Activated CD8-positive, alpha-beta memory T cell treated with anti-CD3 and anti-CD28 coated beads for 4 hours (primary cell): ENCODE data around the gene UBE2QL1.
"Not testable (repeated sequence)": the region's sequence is repeated elsewhere in the genome, so short reads cannot be mapped to it uniquely, and the experiment has no call there.

ENCODE experiments used
- DNase-seq, 2 donors: peaks; one replicate each; pipeline ENCODE4 v3.0.0-alpha.2; 2020; ENCODE audit warnings: low read depth in 2 of 2

Gene UBE2QL1

DNA sequence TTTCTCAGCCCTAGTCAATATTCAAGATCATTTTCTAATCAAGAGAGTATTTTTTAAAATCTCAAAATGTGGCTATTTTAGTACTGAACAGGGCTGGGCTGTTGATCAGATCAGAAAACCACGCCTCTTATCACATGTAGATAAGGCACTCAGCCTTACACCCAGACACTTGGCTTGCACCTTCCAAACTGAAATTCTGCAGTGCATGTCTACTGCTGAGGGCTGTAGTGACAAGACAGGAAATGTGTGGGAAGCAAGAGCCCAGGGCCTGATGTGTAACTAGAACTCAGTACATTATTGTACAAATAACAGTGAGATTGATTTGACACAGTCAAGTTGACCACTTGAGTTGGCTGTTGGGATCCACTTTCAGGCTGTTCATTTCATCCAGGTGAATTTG is 48.6 kb downstream of the UBE2QL1 start:
- DNase-seq: no peak

DNA sequence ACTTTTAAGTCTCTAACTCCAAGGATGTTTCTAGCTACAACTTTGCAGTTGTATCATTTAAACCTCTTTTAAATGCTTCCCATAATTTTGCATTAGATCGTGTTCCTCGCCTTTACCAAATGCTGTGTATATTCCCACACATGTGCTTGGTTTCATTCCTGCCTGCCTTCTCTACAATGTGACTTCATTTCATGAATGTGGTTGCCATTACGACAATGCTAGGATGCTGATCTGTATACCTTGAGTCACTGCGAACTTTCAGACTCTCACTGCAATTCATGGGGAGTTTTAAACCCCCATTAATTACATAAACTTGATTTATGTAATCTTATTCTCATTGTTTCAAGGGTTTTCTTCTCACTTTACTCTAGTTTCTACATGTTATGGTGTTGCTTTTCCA is 50.3 kb downstream of the UBE2QL1 start:
- DNase-seq: no peak

DNA sequence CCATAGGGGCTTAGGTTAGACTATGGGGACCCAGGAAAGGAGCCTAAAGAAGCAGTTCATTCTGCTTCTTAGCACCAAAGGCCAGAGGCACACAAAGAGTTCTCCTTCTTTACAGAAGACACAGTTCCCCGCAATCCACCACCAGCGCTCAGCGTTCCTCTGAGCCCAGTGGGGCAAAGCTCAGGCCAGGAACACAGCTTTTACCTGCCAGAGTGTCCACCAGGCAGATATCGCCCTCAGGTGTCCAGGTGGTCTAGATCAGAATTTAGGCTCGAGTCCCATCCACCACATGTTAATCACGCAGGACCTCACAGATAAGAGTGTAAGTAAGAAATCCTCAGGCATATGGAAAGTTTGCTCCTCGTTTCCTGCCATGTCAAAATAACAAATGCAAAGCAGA is 53.0 kb downstream of the UBE2QL1 start:
- no peak for DNase-seq

DNA sequence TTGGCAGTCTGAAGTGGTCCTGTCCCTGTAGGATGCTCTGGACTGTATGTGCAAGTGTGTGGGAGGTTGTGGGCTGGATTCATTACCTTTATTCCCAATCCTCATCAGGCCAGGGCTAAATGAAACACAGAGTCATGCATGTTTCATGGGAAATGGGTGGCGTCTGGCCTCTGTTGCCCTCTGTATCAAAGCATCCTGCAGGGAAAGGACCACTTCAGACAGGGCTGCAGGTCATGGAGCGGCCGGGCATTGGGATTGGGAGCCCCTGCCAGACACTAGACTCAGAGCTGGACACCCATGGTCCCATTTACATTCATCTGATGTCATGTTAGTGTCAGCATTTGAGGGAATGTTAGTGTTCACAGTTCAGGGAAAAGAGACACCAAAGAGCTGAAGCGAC is 53.8 kb downstream of the UBE2QL1 start:
- no peak for DNase-seq

DNA sequence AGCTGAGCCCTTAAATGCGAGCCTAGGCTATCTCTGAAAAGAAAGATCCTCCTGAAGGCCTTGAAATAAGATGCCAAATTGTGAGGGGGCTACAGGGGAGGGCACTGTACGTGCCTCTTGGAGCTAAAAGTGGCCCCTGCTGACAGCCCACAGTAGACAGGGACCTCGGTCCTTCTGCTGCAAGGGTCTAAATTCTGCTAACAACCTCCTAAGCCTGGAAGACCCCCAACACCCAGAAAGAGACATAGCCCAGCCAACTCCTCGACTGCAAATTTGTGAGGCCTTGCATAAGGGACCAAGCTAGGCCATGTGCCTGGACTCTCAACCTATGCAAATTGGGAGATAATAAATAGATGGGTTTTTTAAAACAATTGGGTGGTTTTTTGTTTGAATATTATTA is 54.7 kb downstream of the UBE2QL1 start:
- no peak for DNase-seq

DNA sequence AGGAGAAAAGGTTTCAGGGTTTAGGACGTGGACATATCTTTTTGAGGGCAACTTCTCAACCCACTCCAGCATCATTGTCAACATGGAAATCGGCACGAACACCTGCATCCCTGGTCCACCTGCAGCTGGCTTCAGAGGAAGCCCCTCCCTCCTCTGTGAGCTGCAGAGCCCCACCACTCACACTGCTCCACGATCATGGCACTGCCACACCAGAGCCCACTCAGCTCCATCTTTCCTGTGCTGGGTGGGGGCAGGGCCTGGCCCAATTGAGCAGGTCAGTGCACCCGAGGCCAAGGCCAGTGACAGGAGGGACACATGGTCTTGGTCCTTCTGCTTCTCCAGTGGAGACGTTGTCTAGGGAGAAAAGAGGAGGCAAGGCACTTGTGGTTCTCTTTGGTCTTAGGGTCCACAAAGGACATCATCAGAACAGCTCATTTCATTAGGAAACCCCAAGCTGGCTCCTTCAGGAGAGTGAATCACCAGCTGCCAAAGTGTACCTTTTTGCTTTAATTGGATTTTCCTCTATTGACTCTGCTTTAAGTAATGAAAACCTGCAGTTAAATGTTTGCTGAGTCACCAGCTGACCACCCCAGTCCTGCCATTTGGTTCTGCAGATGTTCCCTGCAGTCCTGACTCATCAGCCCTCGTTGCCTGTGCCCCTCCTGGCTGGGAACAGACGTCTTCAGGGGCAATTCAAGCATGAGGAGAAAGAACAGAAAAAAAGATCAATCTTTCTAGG is 56.2 kb downstream of the UBE2QL1 start:
- DNase-seq: no peak

DNA sequence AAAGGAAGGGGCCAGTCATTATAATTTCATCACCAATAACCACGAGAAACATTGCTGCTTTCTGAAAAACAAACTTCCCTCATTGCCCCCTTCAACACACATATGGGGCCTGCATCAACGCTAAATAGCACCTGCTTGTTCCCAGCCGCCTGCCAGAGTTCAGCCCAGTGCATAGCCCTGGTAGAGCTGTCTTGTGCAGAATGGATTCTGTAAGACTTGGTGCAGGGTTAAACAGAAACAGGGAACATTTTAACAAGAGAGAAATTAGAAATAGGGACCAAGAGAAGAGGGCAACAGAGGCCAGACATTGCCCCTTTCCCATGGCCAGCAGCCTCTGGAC is 56.7 kb downstream of the UBE2QL1 start:
- no peak for DNase-seq

DNA sequence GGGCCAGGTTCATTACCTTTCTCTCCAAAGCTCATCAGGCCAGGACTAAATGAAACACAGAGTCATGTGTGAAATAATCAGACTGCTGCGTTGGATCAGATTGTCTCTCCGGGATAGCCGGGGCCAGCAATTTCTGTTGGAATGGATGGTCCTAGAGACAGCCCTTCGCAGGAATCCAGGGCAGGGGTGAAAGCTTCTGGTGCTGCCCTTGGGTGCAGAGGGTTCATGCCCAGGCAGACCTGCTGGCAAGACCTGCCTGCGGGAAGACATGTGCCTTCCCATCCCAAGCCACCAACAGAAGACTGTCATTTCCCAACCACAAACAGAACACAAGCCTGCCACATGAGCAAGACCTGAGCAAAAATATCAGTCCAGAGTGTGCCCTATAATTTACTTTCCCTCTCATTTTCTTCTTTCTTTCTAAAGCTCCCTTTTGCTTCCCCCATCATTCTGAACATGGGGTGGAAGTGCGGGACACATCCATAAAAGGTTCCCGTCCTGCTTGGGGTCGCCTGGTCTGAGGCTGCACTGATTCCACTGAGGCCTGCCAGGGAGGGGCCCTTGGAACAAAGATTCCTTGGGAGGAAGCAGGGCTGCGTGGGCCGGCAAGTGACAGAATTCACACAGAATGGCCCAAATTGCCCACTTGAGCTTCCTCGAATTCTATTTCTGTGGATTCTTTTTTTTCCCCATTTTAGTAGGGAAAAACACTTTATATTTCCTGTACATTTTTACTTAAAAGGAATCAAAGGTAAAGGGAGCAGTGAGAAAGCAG is 57.3 kb downstream of the UBE2QL1 start:
- DNase-seq: no peak

DNA sequence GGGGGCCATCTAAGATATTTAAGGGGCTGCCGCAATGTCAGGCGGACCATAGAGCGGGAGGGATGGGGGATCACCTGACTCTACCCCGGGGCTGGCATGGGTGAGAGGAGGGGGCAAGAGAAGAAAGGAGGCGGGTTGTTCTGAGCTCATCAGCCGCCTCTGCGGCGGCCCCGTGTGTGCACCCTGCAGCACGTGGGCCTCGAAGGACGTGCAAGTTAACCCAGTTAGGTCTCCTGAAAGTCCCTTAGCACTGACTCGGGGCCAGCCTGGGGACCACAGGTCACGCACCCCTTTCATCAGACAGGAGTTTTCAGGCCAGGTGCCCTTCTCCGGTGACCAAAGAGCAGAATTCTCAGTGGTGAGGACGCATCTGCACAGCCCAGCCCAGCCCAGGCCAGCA is 58.0 kb downstream of the UBE2QL1 start:
- DNase-seq: no peak

DNA sequence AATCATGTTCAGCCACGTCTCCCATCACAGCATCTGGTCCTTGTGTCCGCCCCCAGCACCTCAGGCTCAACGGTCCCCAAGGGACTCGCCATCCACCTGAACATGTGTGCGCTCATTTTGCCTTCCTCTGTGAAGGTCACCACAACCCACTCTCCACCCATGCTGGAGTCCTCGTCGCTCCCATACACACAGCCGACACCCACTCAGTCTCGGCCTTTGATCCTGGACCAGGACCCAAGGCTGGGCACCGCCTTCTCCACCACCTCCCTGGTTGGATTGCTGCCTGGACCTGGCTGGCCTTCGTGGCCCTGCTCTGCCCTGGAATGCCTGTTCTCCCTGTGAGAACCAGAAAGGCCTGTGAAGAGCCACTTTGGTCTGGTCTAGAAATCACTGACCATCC is 60.3 kb downstream of the UBE2QL1 start:
- DNase-seq: no peak

DNA sequence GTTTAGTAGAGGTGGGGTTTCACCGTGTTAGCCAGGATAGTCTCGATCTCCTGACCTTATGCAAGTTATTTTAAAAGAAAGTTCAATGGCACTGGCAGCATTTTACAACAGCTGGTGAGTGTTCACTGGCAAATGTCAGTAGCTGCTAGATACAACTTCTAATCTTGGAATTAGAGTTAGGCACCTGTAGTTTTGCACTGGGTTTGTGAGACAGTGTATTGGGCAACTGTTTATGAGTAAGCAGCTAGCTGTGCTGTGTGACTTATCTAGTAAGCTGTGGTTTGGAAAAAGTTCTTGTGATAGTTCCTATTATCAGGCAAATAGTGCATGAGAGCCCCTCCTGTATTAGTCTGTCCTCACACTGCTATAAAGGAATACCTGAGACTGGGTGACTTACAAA is 61.5 kb downstream of the UBE2QL1 start:
- DNase-seq: no peak

DNA sequence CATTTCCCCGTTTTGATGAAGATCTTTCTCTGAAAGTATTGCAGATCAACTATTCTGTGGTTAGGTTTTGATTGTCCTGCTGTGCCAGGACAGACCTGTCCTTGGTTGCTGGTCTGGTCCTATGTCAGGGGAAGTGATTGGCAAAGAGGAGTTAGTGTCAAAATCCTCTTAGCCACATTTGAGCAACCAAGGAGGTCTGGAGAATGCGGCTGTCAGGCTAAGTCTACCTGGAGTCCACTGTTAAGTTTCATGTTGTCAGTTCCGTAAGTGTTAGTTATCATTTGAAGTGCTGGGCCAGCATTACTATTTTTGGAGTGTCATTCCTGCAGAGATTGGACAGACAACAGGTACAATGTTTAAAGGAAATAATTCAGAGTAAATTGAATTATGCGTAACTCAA is 62.3 kb downstream of the UBE2QL1 start:
- no peak for DNase-seq

DNA sequence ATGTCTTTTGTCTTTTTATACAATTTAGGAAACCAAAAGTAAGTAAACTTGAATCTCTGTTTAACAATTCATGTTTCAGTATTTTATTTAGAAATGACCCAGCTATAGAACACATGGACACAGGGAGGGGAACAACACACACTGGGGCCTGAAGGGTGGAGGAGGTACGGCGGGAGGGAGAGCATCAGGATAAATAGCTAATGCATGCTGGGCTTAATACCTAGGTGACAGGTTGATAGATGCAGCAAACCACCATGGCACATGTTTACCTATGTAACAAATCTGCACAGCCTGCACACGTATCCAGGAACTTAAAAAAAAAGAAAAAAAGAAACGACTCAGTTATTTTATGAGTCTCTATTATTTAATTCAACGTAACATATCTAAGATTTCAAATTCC is 67.2 kb downstream of the UBE2QL1 start:
- DNase-seq: not testable (repeated sequence)

DNA sequence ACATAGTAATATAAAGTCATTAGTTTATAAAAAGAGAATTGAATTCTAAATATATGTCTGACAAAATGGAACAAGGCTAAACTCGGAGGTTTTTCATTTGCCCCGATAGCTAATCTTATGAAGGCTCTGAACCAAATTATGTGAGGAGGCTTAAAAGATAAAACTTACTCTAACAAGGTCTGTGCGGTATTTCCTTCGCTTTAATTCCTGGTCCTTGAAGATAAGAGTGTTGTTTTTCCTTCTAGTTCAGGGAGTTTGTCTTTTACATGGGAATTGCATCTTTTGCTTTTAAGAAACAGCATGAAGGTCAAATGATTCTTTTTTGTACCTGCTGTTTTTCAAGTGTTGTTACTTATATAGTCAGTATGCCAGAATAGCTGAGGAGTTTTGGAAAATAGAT is 68.2 kb downstream of the UBE2QL1 start:
- no peak for DNase-seq

DNA sequence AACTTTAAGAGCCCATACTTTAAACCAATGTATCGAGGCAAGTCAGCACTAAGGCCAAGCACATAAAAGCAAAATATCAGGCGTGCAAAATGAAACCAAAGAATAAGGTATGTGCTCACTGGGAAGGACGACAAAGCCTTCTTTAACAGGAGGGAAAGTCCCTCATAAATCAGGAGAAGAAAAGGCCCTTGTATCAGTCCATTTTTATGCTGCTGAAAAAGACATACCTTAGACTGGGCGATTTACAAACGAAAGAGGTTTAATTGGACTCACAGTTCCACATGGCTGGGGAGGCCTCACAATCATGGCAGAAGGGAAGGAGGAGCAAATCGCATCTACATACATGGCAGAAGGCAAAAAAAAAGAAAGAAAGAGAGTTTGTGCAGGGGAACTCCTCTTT is 68.9 kb downstream of the UBE2QL1 start:
- no peak for DNase-seq

DNA sequence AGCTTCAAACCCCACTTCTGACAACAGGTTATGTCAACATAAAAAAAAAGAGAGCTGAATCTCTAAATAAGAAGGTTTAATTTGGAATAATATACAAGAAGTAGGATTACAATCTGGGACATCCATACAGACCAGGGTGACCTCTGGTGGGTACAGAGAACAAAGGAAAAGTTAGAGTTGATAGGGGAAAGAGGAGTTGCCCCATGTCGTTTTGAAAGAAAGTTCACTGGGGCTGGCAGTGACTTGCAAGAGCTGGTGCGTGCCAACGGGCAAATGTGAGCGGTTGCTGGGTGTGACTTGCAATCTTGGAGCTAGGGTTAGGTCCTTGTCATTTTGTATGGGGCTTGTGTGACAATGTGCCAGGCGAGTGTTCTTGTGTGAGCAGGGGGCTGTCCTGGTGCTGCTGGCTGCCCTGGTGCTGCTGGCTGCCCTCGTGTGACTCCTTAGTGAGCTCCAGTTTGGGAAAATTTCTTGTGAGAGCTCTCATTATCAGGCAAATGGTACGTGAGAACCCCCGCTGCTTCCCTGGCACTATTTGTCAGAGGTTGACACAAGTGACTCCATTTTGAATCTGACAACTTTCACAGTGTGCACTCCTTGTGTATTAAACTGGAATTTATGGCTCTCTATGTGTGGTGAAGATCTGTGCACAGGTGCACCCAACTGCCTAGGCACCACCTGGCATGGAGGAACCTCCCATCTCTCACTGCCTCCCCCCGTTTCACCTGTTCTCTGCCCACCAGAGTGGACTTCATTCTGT is 69.8 kb downstream of the UBE2QL1 start:
- no peak for DNase-seq

DNA sequence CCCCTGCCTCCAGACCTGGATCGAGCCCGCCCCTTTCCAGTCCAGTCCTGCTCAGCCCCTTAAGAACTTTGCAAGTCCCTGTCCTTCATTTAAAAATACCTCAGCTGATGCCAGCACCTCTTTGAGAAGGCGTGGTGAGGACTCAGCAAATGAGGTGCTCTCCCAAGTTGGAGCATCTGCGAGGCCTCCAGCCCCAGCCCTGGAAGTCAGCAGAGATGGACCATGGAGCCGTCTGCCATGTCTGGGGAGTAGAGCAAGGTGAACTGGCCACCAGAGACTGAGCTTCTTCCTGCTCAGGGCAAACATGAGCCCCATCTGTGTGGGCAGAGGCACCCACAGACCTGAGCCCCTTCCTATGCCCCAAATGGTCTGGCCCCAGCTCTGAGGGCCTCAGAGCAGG is 71.5 kb downstream of the UBE2QL1 start:
- DNase-seq: no peak

DNA sequence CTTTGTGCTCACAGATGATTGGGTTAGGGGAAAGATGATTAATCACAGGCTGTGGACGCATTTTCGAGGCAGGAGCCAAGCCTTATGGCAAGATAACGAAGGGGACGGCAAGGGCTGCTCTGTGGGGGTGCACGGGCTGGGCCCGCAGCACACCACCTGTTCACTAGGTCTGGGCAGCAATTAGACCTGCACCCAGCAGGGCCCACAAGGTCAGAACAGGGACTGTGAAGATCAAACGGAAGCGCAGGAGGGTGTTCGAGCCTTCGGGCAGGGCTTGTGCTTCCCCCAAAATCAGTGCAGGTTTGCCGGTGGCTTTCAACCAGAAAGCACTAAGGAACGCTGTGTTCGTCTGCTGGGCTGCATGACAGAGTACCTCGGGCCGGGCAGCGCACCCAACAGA is 73.7 kb downstream of the UBE2QL1 start:
- no peak for DNase-seq

DNA sequence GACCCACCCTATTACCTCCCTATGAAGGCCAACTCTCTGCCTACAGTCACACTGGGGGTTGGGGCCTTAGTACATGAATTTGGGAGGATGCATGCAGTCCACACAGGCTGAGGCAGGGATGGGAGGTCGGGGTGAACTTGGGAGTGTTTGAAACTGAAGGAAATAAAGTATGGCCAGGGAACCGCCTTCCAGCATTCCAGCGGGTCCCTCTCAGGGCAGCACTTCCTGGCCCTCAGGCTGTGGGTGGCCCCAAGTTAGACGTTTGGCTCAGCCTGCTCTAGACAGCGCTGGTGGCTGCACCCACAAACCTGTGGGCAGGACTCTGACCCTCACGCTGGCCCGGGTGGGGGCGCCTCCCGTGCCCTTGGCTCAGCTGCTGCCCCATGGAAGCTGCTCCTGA is 74.3 kb downstream of the UBE2QL1 start:
- DNase-seq: no peak

DNA sequence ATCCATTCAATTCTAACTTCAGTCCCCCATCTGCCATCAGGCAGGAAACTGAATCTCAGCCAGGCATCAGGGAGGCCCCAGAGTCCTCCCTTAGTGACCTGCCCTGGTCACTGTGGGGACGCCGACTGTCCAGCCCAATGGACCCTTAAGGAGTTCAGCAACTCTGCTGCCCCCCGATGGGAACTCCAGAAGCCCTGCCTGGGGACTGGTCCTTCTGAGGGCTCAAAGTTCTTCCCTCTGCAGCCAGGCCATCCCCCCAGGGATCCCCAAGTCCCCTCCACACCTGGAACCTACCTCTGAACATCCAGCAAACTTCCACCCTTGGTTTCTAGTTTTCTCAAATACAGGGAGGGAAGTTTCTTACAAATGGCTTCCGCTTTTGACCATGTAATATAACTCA is 76.8 kb downstream of the UBE2QL1 start:
- DNase-seq: no peak

DNA sequence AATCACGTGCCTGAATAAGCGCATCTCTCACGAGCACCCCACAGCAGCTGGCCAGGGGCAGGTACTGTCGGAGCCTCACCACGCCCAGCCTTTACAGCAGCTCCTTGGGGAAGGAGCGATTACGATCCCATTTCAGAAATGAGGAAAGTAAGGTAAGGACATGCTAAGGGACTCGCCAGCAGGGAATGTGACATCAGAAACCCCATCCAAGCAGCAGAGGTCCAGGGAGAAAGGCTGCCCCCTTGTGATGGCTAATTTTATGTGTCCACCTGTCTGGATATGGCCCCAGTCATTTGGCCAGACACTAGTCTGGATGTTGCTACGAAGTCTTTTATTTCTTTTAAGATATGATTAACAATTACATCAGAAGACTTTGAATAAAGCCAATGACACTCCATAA is 77.3 kb downstream of the UBE2QL1 start:
- DNase-seq: no peak

DNA sequence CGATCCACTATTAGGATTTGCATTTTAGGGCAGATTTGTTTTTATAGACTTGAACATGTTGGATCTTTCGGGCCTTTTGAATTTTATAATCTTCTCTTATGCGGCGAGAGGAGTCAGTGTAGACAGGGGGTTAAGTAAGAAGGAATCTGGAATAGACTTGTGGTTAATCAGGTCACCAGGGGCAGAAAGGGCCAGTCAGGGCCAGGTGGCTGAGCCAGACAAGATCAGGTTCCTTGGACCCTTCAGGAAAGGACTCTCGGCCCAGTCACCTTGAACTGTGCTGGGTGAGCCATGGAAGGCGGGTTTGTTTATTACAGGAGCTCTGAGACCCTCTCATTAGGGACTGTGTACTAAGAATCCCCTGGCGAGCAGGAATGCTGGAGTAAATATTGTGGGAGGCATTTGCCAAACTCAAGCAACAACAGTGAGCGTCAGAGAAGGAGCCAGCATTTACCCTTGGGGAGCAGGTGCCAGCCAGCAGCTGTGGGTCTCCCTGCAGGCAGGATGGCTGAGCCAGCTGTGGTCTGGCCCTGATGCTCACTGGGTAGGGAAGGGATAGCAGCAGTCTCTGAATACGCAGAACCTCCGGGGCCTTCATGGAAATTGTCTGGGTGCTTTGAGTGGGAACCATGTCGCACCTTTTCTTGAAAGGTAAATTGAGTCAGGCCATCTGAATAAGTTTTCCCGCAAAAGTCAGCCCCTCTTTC is 79.2 kb downstream of the UBE2QL1 start:
- DNase-seq: no peak
